Measurements from ENCODE around the gene NUFIP1.

The NUFIP1 gene

DNA sequence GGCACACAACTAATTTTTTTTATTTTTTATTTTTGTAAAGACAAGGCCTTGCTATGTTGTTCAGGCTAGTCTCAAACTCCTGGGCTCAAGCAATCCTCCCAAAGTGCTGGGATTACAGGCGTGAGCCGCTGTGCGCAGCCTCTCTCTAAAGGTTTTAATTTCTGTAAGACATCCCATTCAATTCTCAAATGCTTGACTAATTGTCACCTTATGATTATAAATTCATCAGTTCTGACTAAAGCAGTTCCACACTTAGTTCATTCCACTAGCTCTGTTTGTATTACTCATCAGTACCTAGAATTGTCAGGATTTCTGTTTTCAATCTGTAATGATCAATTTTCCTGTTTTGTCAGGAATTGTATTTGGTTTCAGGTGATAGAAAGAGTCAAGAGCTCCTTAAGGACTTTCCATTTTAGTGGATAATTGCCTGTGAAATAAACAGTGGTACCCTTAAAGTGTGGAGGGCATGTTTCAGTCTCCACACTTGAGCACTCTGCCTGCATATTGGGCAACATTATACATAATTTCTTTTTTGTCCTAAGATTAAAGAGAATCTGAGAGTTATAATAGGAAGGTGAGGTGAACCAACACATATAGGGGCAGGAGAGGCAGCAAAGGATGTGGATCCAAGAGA is 27.6 kb upstream of the NUFIP1 start:
- TF ChIP-seq, protein P1, sequence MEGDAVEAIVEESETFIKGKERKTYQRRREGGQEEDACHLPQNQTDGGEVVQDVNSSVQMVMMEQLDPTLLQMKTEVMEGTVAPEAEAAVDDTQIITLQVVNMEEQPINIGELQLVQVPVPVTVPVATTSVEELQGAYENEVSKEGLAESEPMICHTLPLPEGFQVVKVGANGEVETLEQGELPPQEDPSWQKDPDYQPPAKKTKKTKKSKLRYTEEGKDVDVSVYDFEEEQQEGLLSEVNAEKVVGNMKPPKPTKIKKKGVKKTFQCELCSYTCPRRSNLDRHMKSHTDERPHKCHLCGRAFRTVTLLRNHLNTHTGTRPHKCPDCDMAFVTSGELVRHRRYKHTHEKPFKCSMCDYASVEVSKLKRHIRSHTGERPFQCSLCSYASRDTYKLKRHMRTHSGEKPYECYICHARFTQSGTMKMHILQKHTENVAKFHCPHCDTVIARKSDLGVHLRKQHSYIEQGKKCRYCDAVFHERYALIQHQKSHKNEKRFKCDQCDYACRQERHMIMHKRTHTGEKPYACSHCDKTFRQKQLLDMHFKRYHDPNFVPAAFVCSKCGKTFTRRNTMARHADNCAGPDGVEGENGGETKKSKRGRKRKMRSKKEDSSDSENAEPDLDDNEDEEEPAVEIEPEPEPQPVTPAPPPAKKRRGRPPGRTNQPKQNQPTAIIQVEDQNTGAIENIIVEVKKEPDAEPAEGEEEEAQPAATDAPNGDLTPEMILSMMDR (IDR thresholded peaks at IDR 0.05) = no peak
- no peak overlapping the region for H3K4me3 ChIP-seq
- H3K36me3 ChIP-seq = peaks cover 61 to 81% (median 65%) of the 10 kb centered on the region in 3 donors
- no peaks in the 10 kb centered on the region for H3K4me1 ChIP-seq
- H3K27ac ChIP-seq = no peak overlapping the region
- no peaks in the 10 kb centered on the region for H3K9me3 ChIP-seq
- no peaks in the 10 kb centered on the region for H3K27me3 ChIP-seq
- intact Hi-C loops (cut with DNase I; ENCODE audit: low total_unique reads) = no loop called here
- DNase-seq = no peak

- H3K27ac ChIP-seq = no peak overlapping the region
- H3K4me1 ChIP-seq = no peaks in the 10 kb centered on the region
- no peaks in the 10 kb centered on the region for H3K27me3 ChIP-seq
- TF ChIP-seq, protein P1 (IDR thresholded peaks at IDR 0.05) = no peak
- intact Hi-C loops (cut with DNase I; ENCODE audit: low total_unique reads) = no loop called here
- no peak for DNase-seq
- H3K9me3 ChIP-seq = no peaks in the 10 kb centered on the region
- H3K4me3 ChIP-seq = no peak overlapping the region
- H3K36me3 ChIP-seq = peaks cover 59 to 81% (median 70%) of the 10 kb centered on the region in 3 donors
Measured at GRCh38 chr13:45015300-45015699, 26.0 kb upstream of the NUFIP1 start.

- no peak for DNase-seq
- no peaks in the 10 kb centered on the region for H3K9me3 ChIP-seq
- no peaks in the 10 kb centered on the region for H3K4me1 ChIP-seq
- TF ChIP-seq, protein P1 (IDR thresholded peaks at IDR 0.05) = no peak
- H3K36me3 ChIP-seq = peaks cover 66 to 79% (median 71%) of the 10 kb centered on the region in 3 donors
- no peak overlapping the region for H3K27ac ChIP-seq
- H3K27me3 ChIP-seq = no peaks in the 10 kb centered on the region
- intact Hi-C loops (cut with DNase I; ENCODE audit: low total_unique reads) = no loop called here
- H3K4me3 ChIP-seq = no peak overlapping the region
Measured at GRCh38 chr13:45011198-45011597, 21.9 kb upstream of the NUFIP1 start.

DNA sequence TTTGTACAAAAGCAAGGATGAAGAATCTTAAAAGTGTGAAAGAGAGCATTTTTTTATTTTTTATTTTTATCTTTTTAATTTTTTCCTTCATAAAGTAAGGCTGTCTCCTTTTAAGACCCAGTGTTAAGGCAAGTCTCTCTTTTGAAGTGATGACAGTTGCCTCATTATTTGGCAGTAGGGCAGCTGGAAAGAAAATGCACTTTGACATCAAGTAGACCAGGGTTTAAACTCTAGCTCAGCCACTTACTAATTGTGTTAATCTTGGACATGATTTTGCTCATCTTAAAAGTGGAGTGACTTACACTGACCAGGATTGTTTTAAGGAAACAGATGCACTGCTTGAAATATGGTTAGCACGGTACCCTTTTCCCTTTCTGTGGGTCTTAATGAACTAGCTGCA is 18.6 kb upstream of the NUFIP1 start:
- H3K4me3 ChIP-seq = no peak overlapping the region
- H3K27me3 ChIP-seq = no peaks in the 10 kb centered on the region
- TF ChIP-seq, protein P1 (IDR thresholded peaks at IDR 0.05) = no peak
- H3K36me3 ChIP-seq = peaks cover 50 to 68% (median 53%) of the 10 kb centered on the region in 3 donors
- intact Hi-C loops (cut with DNase I; ENCODE audit: low total_unique reads) = no loop called here
- no peak overlapping the region for H3K27ac ChIP-seq
- DNase-seq = no peak
- no peaks in the 10 kb centered on the region for H3K4me1 ChIP-seq
- H3K9me3 ChIP-seq = no peaks in the 10 kb centered on the region

DNA sequence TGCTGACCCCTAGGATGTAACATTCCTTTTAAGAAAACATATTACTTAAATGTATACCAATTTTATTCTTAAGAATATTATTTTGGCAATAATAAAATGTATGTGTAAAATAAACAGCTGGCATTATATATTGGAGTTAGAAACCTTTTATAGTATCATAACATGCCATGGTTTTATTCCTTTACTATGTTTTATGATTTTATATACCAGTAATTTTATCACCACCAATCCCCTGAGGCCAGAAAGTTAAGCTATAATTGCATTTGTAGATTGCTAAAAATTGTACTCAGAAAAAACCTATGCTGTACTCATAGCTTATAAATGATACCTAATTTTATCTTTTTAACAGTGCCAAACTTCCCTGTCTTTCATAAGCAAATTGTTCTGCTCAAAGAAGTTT is 18.0 kb upstream of the NUFIP1 start:
- intact Hi-C loops (cut with DNase I; ENCODE audit: low total_unique reads) = no loop called here

More for the DNA sequence above, 18.0 kb upstream of the NUFIP1 start:
- Histone ChIP-seq H3K27me3 (no peaks in the 10 kb centered on the region), H3K9me3 (no peaks in the 10 kb centered on the region), H3K27ac (no peak overlapping the region), H3K36me3 (peaks cover 50 to 68% (median 56%) of the 10 kb centered on the region in 3 donors), H3K4me1 (no peaks in the 10 kb centered on the region), H3K4me3 (no peak overlapping the region)
- TF ChIP-seq, protein P1 (IDR thresholded peaks at IDR 0.05) = no peak
- no peak for DNase-seq

Data from tibial artery (tissue), 4 donors.